ENCODE data around the gene FBXO31.

FBXO31 gene

DNA sequence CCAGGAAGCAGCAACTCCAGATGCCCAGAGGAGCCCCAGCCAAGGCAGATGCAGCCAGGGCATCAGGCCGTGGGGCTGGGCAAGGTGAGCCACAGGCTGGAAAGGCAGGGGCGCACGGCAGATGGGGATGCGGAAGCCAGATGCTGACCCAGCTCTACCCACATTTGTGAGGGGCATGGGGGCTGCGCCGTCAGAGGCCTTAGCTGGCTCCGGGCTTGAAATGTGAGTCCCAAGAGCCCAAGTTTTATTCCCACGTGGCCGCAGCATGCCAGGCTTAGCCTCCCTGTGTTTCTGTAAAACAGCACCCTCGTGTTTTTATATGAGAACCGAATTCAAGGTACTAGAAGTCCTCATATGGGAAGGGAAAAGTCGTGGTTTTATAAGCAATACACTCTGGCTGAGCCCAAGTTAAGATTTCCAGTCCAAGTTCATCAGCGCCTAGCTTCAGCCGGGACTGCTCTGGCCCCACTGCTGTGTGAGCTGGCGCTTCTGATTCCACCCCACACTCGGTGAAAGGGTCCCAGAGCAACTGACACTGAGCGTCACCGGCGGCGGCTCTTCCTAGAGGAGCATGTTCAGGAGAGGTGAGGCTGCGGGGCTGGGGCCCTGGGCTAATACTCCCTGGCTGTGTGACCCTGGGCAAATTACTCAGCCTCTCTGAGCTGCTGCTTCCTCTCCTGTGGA, 59.7 kb downstream of the FBXO31 start:
- peak; percentile 83 for DNase-seq

- no peak for DNase-seq
Measured at GRCh38 chr16:87322833-87323726, 60.5 kb downstream of the FBXO31 start.

DNA sequence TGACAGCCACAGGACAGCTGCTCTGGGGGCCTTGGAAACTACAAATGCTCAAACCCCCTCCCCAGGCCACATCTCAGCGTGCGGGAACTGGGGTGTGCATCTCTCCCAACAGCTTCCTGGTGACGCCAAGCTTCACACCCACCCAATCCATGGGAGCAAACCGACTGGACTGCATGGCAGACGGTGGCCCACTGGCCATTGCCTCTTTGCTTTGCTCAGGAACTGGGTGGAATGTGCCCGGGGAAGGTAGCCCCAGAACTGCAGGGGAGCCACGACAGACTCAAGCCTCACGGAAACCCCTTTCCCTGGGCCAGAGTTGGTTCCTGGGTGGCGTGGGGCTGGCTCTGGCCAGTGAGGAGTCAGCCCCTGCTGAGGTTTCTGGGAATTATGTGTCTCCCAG, 61.2 kb downstream of the FBXO31 start:
- no peak for DNase-seq

DNA sequence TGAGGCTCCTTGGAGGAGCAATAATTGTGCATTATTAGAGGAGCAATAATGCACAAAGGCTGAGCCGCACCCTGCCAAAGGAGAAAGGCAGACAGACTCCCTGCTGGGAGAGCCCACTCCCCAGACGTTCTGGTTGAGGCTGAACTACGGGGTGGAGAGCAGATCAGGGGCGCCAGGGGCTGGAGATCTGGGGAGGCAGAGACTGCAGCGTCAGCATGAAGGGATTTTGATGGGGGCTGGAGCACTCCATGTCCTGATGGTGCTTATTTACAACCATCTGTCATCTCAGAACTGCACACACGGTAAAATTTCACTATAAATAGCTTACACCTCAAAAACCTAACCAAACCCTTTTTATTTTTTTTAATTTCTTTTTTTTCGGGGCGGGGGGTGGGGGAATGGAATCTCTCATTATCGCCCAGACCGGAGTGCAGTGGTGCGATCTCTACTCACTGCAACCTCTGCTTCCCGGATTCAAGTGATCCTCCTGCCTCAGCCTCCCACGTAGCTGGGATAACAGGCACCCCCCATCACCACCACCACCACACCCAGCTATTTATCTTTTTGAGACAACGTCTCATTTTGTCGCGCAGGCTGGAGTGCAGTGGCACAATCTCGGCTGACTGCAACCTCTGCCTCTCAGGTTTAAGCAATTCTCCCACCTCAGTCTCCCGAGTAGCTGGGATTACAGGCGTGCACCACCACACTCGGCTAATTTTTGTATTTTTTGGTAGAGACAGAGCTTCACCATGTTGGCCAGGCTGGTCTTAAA, 62.1 kb downstream of the FBXO31 start:
- peak; percentile 87 for DNase-seq

- DNase-seq = no peak
Measured at GRCh38 chr16:87320510-87321227, 62.9 kb downstream of the FBXO31 start.

- DNase-seq = no peak
Measured at GRCh38 chr16:87319997-87320491, 63.5 kb downstream of the FBXO31 start.

DNA sequence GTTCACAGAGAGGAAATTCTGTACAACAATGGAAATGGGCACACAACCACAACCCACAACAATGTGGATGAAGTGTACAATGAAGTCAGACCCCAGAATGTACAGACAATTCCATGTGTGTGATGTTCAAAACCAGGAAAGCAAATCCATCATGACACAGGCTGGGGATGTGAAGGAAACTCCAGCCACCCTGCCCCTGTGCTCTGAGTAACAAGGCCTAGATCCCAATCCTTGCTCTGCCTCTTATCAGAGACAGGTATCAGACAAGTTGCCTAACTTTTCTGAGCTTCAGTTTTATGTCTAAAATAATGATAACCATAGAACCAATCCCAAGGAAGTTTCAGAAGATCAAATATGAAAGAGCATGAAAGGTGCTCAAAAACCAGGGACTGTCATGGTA, 64.6 kb downstream of the FBXO31 start:
- no peak for DNase-seq

- peak; percentile 57 for DNase-seq
Measured at GRCh38 chr16:87317750-87318644, 65.6 kb downstream of the FBXO31 start.

DNA sequence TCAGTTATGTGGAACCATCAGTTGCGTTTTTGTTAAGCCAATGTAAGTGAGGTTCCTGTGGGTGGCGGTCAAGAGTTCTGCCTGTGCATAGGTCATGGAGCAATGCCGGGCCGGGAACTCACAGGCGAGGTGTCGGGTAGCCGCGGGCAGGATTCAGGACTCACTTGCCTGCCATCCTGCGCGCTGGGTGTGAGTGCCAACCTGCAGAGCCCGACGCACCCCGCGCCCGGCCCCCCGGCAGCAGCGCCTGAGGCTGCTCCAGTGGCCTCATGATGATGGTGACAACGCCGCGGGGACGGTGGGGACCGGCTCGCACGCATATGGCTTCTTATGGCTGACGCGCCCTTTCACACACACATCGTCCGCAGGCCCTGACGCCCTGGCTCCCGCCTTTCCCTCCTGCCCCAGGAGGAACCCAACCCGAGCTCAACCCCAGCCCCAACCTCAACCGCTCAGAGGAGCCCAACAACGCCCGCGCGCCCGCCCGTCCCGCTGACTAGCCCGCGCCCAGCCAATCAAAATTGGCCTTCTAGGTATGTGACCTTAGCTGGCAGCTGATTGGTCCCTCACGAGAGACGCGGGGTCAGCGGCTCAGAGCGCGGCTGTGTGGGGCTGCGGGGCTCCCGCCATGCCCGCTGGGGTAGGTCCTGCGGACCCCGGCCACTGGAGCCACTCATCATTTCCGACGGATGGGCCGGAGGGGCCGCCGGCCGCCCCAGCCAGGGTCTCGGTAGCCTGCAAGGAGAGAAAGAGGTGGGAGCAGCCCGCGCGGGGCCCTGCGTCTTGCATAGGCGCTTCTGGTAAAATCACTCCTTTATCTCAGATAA, 66.4 kb downstream of the FBXO31 start, which contains the start of gene C16orf95:
Gene C16orf95 (minus strand): TSS at position 470 of the 827 bp plus-strand sequence. CDS start 150 bp downstream, at position 320.
- DNase-seq = peak; percentile 96

DNA sequence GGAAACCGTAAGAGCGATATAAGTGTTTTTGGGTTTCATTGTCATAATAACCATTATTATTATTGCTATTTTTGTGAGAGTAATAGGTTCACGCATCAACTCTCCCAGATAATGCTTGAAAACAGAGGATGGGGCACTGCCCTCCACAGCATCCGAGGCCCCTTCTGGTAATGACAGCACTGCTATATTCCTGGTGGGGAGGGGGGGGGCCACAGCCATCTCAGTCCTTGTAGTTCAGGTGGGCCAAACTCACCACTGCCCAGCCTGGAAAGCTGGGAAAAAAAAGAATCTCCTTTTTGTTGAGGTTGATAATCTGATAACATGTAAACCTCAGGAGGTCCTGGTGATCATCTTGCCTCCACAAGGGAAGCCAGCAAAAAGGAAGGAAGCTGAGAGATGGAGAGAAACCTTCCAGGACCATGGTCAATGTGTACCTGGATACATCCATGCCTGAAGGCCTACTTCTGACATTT, 67.1 kb downstream of the FBXO31 start:
- no peak for DNase-seq

DNA sequence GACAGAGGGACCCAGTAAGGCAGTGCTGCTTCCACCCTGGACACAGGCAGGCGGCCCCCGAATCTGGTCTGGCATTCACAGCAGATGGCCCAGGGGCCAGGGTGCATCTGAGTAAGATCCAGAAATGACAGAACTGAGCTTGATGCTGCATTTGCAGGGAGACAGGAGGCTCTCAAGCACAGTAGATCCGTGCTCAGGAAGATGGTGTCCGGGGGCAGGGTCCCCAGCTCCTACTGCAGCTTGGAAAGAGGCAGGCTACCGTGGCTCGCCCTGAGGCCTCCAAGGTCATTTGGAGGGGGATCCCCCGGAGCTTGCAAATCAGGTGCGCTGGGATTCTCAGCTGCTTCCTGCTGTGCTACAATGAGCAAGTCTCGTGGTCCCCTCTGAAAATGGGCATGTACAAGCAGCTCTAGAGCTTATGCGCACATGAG, 68.6 kb downstream of the FBXO31 start:
- DNase-seq = peak; percentile 92

DNA sequence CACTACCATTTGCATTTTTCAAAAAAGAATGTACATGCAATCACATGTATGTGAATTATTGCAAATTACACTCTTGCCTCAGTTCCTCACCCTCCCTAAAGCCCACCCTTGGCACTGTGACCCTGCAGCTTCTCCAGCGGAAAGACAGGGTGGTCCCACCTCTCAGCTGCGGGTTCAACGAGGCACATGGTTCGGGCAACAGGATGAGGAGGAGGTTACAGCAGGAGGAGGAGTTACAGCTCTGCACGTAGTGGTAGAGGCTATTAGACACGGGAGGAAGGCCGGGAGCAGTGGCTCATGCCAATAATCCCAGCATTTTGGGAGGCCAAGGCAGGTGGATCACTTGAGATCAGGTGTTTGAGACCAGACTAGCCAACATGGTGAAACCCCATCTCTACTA, 71.6 kb downstream of the FBXO31 start:
- no peak for DNase-seq

DNA sequence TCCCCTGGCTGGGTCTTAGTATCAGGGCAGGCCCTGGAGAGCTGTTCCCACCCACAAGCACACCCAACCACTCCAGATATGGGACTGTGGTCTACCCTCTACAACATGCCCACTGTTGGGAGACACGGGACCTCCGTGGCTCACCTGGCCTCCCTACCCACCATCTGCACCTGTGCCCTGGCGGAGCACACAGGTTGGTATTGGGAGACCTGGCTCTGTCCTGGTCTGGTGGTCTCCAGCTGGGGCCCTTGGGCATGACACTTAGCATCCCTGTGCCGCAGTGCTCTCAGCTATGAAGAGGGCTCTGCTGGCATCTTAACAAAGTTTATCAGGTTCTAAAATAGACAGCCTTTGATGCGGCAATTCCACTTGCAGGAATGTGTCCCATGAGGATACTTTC, 72.2 kb downstream of the FBXO31 start:
- DNase-seq = no peak

GRCh38 chr16:87310610-87311009, 73.0 kb downstream of the FBXO31 start:
- no peak for DNase-seq

DNA sequence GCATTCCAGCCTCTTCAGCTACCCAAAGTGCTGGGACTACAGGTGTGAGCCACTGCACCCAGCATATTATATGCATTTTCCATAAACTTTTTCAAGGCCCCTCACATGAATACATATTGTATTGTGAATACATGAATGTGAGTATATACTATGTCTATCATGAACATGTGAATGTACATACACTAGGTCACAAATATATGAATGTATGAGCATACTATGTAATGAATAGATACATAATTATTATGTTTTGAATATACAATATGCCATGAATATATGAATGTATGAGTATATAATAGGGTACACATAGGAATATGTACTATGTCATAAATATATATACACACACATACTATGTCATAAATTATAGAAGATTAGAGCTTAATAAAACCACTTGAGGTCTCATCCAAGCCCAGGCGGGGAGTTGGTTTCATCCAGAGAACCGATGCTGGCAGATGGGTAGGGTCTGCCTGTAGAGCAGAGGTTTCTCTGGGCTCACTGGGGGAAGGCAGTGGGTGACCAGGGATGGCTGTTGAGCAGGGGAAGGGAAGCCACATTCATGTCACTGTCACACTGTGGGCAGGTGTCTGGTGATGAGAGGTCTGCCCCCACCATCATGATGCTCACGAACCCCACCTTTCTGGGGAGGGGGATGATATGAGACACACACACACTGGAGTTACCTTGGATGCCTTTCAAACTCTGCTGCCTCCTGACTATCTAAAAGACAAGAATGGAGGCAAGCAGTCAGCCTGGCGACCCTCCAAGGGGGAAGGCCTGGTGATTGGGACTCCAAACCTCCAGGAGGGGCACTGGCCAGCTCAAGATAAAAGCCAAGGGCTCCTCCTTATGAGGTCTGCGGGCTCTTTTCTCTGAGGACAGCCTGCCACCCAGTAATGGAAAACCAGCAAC, 73.7 kb downstream of the FBXO31 start:
- no peak for DNase-seq

DNA sequence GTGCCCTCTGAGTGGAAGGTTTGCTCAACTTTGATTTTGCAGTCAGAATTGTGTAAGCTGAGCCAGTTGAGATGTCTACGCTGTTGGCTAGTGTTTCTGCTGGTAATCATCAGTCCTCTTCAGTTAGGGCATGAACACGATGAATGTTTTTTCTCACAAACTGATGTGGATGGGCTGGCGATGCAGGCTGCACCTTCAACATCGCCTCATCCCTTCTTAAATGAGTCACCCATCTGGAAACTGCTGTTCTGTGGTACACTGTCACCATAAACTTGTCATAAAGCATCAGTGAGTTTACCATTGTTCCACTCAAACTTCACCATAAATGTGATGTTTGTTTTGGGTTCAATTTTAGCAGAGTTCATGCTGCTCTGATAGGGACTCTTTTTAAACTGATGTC, 74.8 kb downstream of the FBXO31 start:
- DNase-seq = no peak

- no peak for DNase-seq
Measured at GRCh38 chr16:87306516-87306915, 77.1 kb downstream of the FBXO31 start.

GRCh38 chr16:87305505-87306391, 77.8 kb downstream of the FBXO31 start:
- DNase-seq = no peak

Data from NCI-H2171 treated with DMSO at 0.1 percent for 48 hours (cell line).